Vagina (tissue), 2 donors: Measurements from ENCODE around the gene GNG7.

Experiments used
- CTCF ChIP-seq, 3 experiments: fragments of 450-650 bp in 2 of 3; fragments of 200-600 bp in 1 of 3; sonication (generic) in 1 of 3; IDR thresholded peaks; one replicate each; pipeline ENCODE4 v1.5.1; 2017 to 2019; ENCODE audit warnings: antibody characterized with exemption in 3 of 3, mild to moderate bottlenecking in 2 of 3, moderate library complexity in 2 of 3
- POLR2AphosphoS5 ChIP-seq, 2 donors: sonication (generic); formaldehyde crosslinking; IDR thresholded peaks; one replicate each; pipeline ENCODE4 v1.9.0; 2017; ENCODE audit warnings: antibody characterized with exemption in 2 of 2, mild to moderate bottlenecking in 2 of 2, low read depth in 1 of 2; ENCODE audit not compliant: insufficient read depth in 1 of 2

GRCh38 chr19:2716722-2717637 lies 14.5 kb upstream of the GNG7 start:
- TF ChIP-seq POLR2AphosphoS5 (IDR thresholded peaks at IDR 0.05; ENCODE audit: insufficient read depth in 1 of 2, low read depth in 1 of 2) = no peak
- no peak for TF ChIP-seq CTCF (IDR thresholded peaks at IDR 0.05)
